PC-3 (cell line): Measurements from ENCODE around the gene SH3D19.

ENCODE experiments used
- EZH2 ChIP-seq: fragments of 300-600 bp; sonication (generic); IDR thresholded peaks from one replicate; pipeline ENCODE4 v1.6.1; 2017; ENCODE audit warnings: antibody characterized with exemption, mild to moderate bottlenecking, low read length; ENCODE audit not compliant: unreplicated experiment
- EZH2phosphoT487 ChIP-seq: fragments of 300-600 bp; sonication (generic); IDR thresholded peaks from 2 replicates; pipeline ENCODE4 v1.6.1; 2018; ENCODE audit warnings: mild to moderate bottlenecking, antibody characterized with exemption, low read length, borderline replicate concordance
- TF ChIP-seq, protein P1 (sequence below): fragments of 300-600 bp; sonication (generic); conservative IDR thresholded peaks from 2 replicates; pipeline ENCODE4 v1.5.1; 2017; ENCODE audit warnings: antibody characterized with exemption, low read depth, mild to moderate bottlenecking, low read length

GRCh38 chr4:151248519-151248918, 76.9 kb downstream of the SH3D19 start:
- TF ChIP-seq EZH2 (no peak), EZH2phosphoT487 (no peak)
- TF ChIP-seq, protein P1, sequence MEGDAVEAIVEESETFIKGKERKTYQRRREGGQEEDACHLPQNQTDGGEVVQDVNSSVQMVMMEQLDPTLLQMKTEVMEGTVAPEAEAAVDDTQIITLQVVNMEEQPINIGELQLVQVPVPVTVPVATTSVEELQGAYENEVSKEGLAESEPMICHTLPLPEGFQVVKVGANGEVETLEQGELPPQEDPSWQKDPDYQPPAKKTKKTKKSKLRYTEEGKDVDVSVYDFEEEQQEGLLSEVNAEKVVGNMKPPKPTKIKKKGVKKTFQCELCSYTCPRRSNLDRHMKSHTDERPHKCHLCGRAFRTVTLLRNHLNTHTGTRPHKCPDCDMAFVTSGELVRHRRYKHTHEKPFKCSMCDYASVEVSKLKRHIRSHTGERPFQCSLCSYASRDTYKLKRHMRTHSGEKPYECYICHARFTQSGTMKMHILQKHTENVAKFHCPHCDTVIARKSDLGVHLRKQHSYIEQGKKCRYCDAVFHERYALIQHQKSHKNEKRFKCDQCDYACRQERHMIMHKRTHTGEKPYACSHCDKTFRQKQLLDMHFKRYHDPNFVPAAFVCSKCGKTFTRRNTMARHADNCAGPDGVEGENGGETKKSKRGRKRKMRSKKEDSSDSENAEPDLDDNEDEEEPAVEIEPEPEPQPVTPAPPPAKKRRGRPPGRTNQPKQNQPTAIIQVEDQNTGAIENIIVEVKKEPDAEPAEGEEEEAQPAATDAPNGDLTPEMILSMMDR = no peak
